Measurements from ENCODE around the gene LGALS13. TPM values are rescaled to one million over a fixed set of nuclear protein-coding genes. Genes with fewer than 3 reads are reported as not detected.

Gene LGALS13
- total RNA-seq, 4 donors from 2014 or later = not detected

DNA sequence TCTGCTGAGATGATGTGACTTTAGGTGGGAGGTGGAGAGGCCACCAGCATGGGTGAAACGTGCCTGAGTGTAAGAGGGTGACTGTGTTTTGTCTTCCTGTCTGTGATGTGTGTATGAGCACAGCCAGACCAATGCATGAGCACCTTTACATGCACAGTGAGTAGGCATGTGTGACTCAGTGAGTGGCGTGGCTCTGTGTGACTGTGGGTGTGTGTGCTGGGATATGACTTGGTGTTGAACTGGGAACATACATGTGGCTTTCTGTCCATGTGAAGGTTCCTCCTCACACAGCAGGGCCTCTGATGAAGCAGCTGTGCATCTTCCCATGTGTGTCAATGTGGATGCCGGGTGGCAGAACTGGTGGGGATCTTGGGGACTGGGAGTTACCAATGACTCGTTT lies 19.9 kb upstream of the LGALS13 start:
- Histone ChIP-seq H3K9me3 (no peaks in the 10 kb centered on the region), H3K4me3 (replicated peaks in 1 of 3) (no peak overlapping the region), H3K27me3 (no peaks in the 10 kb centered on the region), H3K27ac (no peak overlapping the region), H3K4me1 (no peaks in the 10 kb centered on the region), H3K36me3 (no peaks in the 10 kb centered on the region)
- 44 to 55% methylated on average over 4 of the region's 4 CpGs for WGBS, 2 donors
- TF ChIP-seq, protein P1, sequence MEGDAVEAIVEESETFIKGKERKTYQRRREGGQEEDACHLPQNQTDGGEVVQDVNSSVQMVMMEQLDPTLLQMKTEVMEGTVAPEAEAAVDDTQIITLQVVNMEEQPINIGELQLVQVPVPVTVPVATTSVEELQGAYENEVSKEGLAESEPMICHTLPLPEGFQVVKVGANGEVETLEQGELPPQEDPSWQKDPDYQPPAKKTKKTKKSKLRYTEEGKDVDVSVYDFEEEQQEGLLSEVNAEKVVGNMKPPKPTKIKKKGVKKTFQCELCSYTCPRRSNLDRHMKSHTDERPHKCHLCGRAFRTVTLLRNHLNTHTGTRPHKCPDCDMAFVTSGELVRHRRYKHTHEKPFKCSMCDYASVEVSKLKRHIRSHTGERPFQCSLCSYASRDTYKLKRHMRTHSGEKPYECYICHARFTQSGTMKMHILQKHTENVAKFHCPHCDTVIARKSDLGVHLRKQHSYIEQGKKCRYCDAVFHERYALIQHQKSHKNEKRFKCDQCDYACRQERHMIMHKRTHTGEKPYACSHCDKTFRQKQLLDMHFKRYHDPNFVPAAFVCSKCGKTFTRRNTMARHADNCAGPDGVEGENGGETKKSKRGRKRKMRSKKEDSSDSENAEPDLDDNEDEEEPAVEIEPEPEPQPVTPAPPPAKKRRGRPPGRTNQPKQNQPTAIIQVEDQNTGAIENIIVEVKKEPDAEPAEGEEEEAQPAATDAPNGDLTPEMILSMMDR (IDR thresholded peaks at IDR 0.05) = no peak
- TF ChIP-seq POLR2A (IDR thresholded peaks at IDR 0.05) = no peak
- intact Hi-C loops (cut with DNase I) = no loop called here
- no peak for DNase-seq

DNA sequence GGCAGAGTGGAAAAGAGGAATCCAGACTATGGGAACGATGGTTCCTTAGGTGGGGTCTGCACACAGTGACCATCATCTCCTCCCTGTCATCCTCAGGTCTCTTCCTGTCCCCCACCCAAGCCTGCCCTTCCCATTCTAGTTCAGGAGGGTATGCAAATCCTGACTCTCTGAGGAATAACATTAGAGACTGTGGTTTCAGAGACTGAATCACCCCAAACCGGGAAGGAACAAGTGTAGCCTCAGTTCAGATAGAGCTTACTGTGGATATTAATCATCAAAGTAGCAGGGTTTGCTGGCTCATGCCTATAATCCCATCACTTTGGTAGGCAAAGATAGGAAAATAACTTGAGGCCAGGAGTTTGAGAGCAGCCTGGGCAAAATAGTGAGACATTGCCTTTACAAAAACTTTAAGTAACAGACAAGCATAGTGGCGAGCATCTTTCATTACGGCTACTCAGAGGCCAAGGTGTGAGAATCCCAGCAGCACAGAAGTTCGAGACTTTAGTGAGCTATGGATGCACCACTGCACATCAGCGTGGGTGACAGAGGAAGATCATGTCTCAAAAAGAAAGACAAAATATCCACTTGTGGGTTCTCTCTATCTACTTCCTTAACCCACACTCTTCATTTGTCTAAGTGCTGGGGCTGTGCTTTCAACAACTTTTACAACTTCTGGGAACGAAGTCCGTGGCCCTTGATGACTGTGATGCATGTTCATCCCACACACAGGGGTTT lies 19.3 kb upstream of the LGALS13 start:
- Histone ChIP-seq H3K9me3 (no peaks in the 10 kb centered on the region), H3K36me3 (no peaks in the 10 kb centered on the region), H3K4me3 (replicated peaks in 1 of 3) (no peak overlapping the region), H3K27ac (no peak overlapping the region), H3K4me1 (no peaks in the 10 kb centered on the region), H3K27me3 (no peaks in the 10 kb centered on the region)
- WGBS, 2 donors = 67 to 71% methylated on average over 8 of the region's 8 CpGs
- intact Hi-C loops (cut with DNase I) = no loop called here
- TF ChIP-seq, protein P1 (IDR thresholded peaks at IDR 0.05) = no peak
- no peak for TF ChIP-seq POLR2A (IDR thresholded peaks at IDR 0.05)
- DNase-seq = no peak

DNA sequence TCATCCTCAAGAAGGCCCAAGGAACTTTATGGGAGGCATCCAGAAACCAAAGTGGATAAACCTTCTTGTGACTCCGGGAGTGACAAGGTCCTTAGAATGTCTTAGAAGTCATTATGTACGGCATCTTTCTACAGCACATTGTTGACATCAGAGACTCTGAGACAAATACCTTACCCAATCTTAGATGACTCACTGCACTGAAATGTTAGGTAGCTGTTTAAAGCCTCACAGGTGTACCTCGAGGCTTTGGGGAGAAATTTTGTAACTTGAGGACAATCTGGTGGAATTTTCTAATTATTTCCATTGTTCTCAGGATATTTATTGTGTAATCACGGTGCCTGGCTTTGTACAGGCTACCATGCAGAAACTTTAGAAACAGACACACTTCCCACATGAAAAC lies 14.8 kb upstream of the LGALS13 start:
- no peak for TF ChIP-seq POLR2A (IDR thresholded peaks at IDR 0.05)
- TF ChIP-seq, protein P1 (IDR thresholded peaks at IDR 0.05) = no peak
- Histone ChIP-seq H3K4me1 (no peaks in the 10 kb centered on the region), H3K27ac (no peak overlapping the region), H3K9me3 (no peaks in the 10 kb centered on the region), H3K4me3 (replicated peaks in 1 of 3) (no peak overlapping the region), H3K36me3 (no peaks in the 10 kb centered on the region), H3K27me3 (no peaks in the 10 kb centered on the region)
- no peak for DNase-seq
- intact Hi-C loops (cut with DNase I) = no loop called here
- 59 to 68% methylated on average over 4 of the region's 4 CpGs for whole genome bisulfite sequencing, 2 donors

DNA sequence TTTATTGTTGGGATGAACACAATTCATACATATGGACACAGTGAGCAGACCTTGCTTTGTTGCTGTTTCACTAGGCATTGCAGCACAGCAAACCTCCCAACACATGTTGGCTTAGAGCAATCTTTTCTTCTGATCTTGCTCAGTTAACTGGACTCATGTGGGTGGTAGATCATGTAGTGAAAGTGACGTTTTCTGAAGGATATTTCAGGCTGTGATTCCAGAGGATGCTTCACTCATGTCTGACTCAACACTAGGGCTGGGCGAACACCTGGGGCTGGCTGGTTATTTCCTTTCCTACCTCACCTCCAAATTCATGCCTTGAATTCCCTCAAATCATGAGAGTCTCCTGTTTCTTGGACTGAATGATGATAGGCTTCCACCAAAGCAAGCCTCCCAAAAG lies 14.3 kb upstream of the LGALS13 start:
- Histone ChIP-seq H3K27me3 (no peaks in the 10 kb centered on the region), H3K4me3 (replicated peaks in 1 of 3) (no peak overlapping the region), H3K4me1 (no peaks in the 10 kb centered on the region), H3K9me3 (no peaks in the 10 kb centered on the region), H3K27ac (no peak overlapping the region), H3K36me3 (no peaks in the 10 kb centered on the region)
- intact Hi-C loops (cut with DNase I) = no loop called here
- TF ChIP-seq POLR2A (IDR thresholded peaks at IDR 0.05) = no peak
- TF ChIP-seq, protein P1 (IDR thresholded peaks at IDR 0.05) = no peak
- DNase-seq = no peak
- WGBS, 2 donors = 27 to 32% methylated on average over 2 of the region's 2 CpGs

DNA sequence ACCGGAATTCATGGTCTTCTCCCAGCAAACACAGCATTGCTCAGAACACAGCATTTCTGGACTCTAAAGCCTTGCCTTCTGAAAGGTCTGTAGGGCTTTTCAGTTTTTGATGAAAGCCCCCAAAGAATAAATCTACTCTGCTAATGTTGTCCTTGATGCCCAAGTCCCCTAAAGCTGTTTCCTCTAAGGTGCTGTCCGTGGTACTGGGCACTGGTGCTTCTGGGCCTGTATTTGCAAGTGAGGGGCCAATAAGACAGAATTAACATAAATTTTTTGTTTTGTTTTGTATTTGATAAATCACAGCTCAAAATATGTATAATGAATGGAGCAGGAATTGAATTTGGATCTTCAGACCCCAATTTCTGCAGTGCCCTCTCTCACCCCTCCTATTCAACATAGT lies 12.1 kb upstream of the LGALS13 start:
- 48 to 58% methylated on average over 2 of the region's 2 CpGs for WGBS, 2 donors
- Histone ChIP-seq H3K9me3 (no peaks in the 10 kb centered on the region), H3K36me3 (no peaks in the 10 kb centered on the region), H3K27ac (no peak overlapping the region), H3K4me3 (replicated peaks in 1 of 3) (no peak overlapping the region), H3K27me3 (no peaks in the 10 kb centered on the region), H3K4me1 (no peaks in the 10 kb centered on the region)
- TF ChIP-seq, protein P1 (IDR thresholded peaks at IDR 0.05) = no peak
- intact Hi-C loops (cut with DNase I) = no loop called here
- DNase-seq = no peak

Measured in thyroid gland (tissue), 4 donors.